SK-N-SH treated with all-trans-retinoic acid at 6 μM for 48 hours (cell line): ENCODE measurements around the gene ACOT7.

Experiments used
- ARNTL ChIP-seq: fragments of 450-650 bp; formaldehyde crosslinking; IDR thresholded peaks from 2 replicates; pipeline ENCODE4 v1.5.0; 2020; ENCODE audit warnings: low read depth, mild to moderate bottlenecking, moderate library complexity, borderline replicate concordance
- BACH2 ChIP-seq: fragments of 250-450 bp; sonication (Bioruptor Pico); IDR thresholded peaks from 2 replicates; pipeline ENCODE4 v1.9.0; 2021; ENCODE audit warnings: mild to moderate bottlenecking, borderline replicate concordance
- CREB5 ChIP-seq: fragments of 250-450 bp; sonication (Bioruptor Pico); IDR thresholded peaks from 2 replicates; pipeline ENCODE4 v1.5.1; 2020; ENCODE audit warnings: low read depth, mild to moderate bottlenecking, moderate library complexity
- GLIS3 ChIP-seq: fragments of 250-450 bp; sonication (Bioruptor Pico); IDR thresholded peaks from 2 replicates; pipeline ENCODE4 v1.5.0; 2020; ENCODE audit warnings: mild to moderate bottlenecking, moderate library complexity
- ISL1 ChIP-seq: fragments of 250-450 bp; sonication (Bioruptor Pico); IDR thresholded peaks from 2 replicates; pipeline ENCODE4 v2.1.2; 2022; ENCODE audit warnings: mild to moderate bottlenecking, moderate library complexity
- PATZ1 ChIP-seq: fragments of 250-450 bp; sonication (Bioruptor Pico); IDR thresholded peaks from 2 replicates; pipeline ENCODE4 v1.8.0; 2020; ENCODE audit warnings: mild to moderate bottlenecking, moderate library complexity, borderline replicate concordance
- RARB ChIP-seq: fragments of 250-450 bp; sonication (Bioruptor Pico); IDR thresholded peaks from 2 replicates; pipeline ENCODE4 v1.8.0; 2021; ENCODE audit warnings: mild to moderate bottlenecking, moderate library complexity
- ZNF565 ChIP-seq: fragments of 450-650 bp; formaldehyde crosslinking; conservative IDR thresholded peaks from 2 replicates; pipeline ENCODE4 v1.5.0; 2020; ENCODE audit warnings: low read depth, mild to moderate bottlenecking, moderate library complexity
- ZNF70 ChIP-seq: fragments of 450-650 bp; formaldehyde crosslinking; IDR thresholded peaks from 2 replicates; pipeline ENCODE4 v1.5.0; 2020; ENCODE audit warnings: mild to moderate bottlenecking, moderate library complexity

- TF ChIP-seq ARNTL (CRISPR knock-in tag) (no peak), GLIS3 (CRISPR knock-in tag) (no peak), ISL1 (no peak), BACH2 (CRISPR knock-in tag) (no peak), PATZ1 (CRISPR knock-in tag) (no peak), ZNF70 (no peak), CREB5 (CRISPR knock-in tag) (no peak), RARB (no peak), ZNF565 (CRISPR knock-in tag) (no peak)
Observed at GRCh38 chr1:6424000-6424565, 30.5 kb upstream of the ACOT7 start.
